Vagina (tissue), 2 donors: ENCODE measurements around the gene SYNDIG1L.

Experiments
- POLR2A ChIP-seq, 2 donors: fragments of 450-650 bp; IDR thresholded peaks; one replicate each; pipeline ENCODE4 v1.6.1; 2017; ENCODE audit warnings: antibody characterized with exemption in 2 of 2, mild to moderate bottlenecking in 2 of 2, moderate library complexity in 2 of 2
- POLR2AphosphoS5 ChIP-seq, 2 donors: sonication (generic); formaldehyde crosslinking; IDR thresholded peaks; one replicate each; pipeline ENCODE4 v1.9.0; 2017; ENCODE audit warnings: antibody characterized with exemption in 2 of 2, mild to moderate bottlenecking in 2 of 2, low read depth in 1 of 2; ENCODE audit not compliant: insufficient read depth in 1 of 2
- TF ChIP-seq, protein P1 (sequence below), 3 experiments: fragments of 450-650 bp in 2 of 3; fragments of 200-600 bp in 1 of 3; sonication (generic) in 1 of 3; IDR thresholded peaks; one replicate each; pipeline ENCODE4 v1.5.1; 2017 to 2019; ENCODE audit warnings: antibody characterized with exemption in 3 of 3, mild to moderate bottlenecking in 2 of 3, moderate library complexity in 2 of 3

DNA sequence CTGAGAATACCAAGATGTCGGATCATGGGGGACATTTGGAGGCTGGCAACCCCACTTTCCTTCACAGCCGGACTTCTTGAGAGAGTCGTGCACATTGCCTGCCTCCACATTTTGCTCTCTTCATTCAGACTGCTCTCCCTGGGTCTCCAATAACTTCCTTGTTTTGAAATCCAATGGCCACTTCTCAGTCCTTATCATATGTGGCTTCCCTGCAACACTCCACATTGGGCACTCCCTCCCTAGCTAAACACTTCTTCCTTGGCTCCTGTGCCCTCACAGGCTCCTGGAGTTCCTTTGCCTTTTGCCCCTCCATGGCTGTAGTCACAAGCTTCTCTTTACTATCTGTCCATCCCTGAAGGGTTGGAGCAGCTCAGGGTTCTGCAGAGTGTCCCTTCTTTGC is 37.0 kb upstream of the SYNDIG1L start:
- TF ChIP-seq, protein P1, sequence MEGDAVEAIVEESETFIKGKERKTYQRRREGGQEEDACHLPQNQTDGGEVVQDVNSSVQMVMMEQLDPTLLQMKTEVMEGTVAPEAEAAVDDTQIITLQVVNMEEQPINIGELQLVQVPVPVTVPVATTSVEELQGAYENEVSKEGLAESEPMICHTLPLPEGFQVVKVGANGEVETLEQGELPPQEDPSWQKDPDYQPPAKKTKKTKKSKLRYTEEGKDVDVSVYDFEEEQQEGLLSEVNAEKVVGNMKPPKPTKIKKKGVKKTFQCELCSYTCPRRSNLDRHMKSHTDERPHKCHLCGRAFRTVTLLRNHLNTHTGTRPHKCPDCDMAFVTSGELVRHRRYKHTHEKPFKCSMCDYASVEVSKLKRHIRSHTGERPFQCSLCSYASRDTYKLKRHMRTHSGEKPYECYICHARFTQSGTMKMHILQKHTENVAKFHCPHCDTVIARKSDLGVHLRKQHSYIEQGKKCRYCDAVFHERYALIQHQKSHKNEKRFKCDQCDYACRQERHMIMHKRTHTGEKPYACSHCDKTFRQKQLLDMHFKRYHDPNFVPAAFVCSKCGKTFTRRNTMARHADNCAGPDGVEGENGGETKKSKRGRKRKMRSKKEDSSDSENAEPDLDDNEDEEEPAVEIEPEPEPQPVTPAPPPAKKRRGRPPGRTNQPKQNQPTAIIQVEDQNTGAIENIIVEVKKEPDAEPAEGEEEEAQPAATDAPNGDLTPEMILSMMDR (IDR thresholded peaks at IDR 0.05), result no peak
- TF ChIP-seq POLR2AphosphoS5 (IDR thresholded peaks at IDR 0.05; ENCODE audit: insufficient read depth in 1 of 2, low read depth in 1 of 2) (no peak), POLR2A (IDR thresholded peaks at IDR 0.05) (no peak)
